Putamen (tissue), 1 donor: ENCODE measurements around the gene TBCE.

Experiments used
- DNase-seq: peaks from one replicate; pipeline ENCODE4 v3.0.0-alpha.2; 2016; ENCODE audit warnings: low spot score

Gene TBCE

GRCh38 chr1:235367000-235367908 lies at the start of gene TBCE:
TBCE (plus strand) TSS chr1:235367427; CDS start chr1:235380050, 12,623 bp downstream.
- peak; percentile 93 for DNase-seq

DNA sequence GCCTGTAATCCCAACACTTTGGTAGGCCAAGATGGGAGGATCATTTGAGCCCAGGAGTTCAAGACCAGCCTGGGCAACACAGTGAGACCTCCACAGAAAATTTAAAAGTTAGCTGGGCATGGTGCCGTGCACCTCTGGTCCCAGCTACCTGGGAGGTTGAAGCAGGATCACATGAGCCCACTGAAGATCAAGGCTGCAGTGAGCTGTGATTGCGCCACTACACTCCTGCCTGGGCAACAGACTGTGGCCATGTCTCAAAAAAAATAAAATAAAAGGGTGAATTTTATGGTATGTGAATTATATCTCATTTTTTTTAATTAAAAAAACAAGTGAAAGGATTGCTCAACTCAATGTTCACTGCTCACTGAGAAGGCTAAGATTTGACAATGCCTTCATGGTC lies 48.0 kb upstream of the TBCE start:
- DNase-seq: no peak

GRCh38 chr1:235320521-235321179 lies 46.6 kb upstream of the TBCE start:
- no peak for DNase-seq

GRCh38 chr1:235324296-235324695 lies 42.9 kb upstream of the TBCE start:
- DNase-seq: no peak

GRCh38 chr1:235325139-235325538 lies 42.1 kb upstream of the TBCE start:
- no peak for DNase-seq

- DNase-seq: no peak
Observed at GRCh38 chr1:235325854-235326253, 41.4 kb upstream of the TBCE start.

GRCh38 chr1:235326719-235327558 lies 40.3 kb upstream of the TBCE start:
- peak; percentile 22 for DNase-seq

DNA sequence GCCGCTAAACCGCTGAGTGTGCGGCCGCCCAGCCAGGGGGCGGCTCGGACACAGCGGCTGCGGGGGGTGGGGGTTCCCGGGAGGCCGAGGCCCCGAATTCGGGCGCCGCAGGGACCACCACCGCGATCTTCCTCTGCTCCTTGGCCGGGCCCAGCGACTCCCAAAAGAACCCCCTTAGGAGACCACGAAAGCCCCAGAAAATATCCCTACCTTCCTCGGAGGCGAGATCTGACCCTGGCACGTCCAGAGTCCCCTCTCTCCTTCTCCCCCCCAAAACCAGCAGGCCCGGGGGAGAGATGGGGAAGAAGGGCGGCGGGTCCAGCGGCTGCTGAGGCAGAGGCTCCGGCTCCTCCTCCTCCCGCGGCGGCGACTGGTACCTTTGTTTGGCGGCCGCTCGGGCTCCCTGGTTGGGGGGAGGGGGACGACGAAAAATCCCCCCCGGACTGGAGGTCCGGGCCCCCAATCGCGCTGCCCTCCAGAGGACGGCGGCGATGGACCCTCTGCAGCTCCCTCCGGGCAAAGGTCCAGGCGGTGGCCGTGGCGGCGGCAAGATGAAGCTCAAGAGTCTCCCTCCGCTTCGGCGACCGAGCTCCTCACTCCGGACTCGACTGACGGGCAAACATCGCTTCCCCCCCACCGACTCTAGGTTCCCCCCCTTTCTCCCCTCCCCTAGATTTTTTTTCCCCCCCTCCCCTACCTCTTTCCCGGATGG lies 39.5 kb upstream of the TBCE start, which contains the start of gene ARID4B:
TSS of gene ARID4B (minus strand) at position 621 of the 712 bp plus-strand sequence. CDS start 1,260 bp downstream, outside the sequence.
- no peak for DNase-seq

- DNase-seq: peak; percentile 100
Observed at GRCh38 chr1:235328271-235329138, 38.7 kb upstream of the TBCE start, which contains the start of gene GGPS1. GGPS1 (plus strand) TSS chr1:235328570; CDS start chr1:235335265, 6,695 bp downstream.

DNA sequence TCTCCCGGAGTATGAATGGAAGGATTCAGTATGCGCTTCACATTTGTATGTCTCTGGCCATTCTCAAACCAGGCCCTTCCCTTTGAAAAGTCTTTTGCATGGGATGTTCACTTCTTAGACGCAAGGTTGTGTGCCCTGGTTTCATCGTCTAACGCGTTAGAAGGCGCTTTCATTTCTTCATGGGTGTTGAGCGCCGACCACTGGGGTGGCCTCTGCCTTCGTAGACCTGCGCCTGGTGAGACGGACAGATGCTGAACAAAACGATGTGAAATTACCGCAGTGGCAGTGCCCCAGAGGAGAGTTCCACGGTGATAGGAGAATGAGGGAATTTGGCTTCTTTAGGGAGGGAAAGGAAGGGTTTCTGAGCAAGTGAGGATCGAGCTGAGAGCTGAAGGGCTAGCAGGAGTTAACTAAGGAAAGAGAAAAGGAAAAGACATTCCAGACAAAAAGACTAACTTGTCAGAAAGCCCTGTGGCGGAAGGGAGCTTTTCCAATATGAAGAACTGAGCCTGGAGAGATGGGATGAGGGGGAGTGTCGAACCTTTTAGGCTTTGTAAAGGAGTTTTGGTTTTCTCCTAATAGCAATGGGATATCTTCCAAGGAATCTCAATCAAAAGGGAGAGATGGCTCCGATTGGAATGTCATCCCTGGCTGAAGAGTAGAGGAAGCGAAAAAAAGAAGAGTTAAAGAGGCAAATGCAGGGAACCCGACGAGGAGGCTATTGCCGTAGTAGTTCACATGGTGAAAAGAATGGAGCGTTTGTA lies 37.9 kb upstream of the TBCE start:
- no peak for DNase-seq

- DNase-seq: no peak
Observed at GRCh38 chr1:235330918-235331285, 36.3 kb upstream of the TBCE start.

- no peak for DNase-seq
Observed at GRCh38 chr1:235331401-235331800, 35.8 kb upstream of the TBCE start.

- DNase-seq: no peak
Observed at GRCh38 chr1:235336903-235337302, 30.3 kb upstream of the TBCE start.

DNA sequence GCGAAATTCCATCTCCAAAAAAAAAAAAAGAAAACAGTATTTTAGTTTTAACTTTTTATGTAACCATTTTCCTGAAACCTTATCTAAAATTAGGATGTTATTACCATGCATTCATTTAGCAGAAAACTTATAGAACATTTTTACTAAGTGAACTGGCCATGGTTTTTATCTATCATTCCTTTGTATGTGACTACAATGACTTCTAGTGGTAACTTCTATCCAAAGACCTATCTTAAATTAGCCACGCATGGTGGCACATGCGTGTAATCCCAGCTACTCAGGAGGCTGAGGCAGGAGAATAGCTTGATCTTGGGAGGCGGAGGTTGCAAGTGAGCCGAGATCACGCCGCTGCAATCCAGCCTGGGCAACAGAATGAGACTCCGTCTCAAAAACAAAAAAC lies 27.5 kb upstream of the TBCE start:
- no peak for DNase-seq

GRCh38 chr1:235341334-235341733 lies 25.9 kb upstream of the TBCE start:
- no peak for DNase-seq

- no peak for DNase-seq
Observed at GRCh38 chr1:235342039-235342438, 25.2 kb upstream of the TBCE start.

- DNase-seq: no peak
Observed at GRCh38 chr1:235342471-235342870, 24.8 kb upstream of the TBCE start.

GRCh38 chr1:235343726-235344125 lies 23.5 kb upstream of the TBCE start:
- DNase-seq: no peak

- DNase-seq: no peak
Observed at GRCh38 chr1:235351441-235351840, 15.8 kb upstream of the TBCE start.

DNA sequence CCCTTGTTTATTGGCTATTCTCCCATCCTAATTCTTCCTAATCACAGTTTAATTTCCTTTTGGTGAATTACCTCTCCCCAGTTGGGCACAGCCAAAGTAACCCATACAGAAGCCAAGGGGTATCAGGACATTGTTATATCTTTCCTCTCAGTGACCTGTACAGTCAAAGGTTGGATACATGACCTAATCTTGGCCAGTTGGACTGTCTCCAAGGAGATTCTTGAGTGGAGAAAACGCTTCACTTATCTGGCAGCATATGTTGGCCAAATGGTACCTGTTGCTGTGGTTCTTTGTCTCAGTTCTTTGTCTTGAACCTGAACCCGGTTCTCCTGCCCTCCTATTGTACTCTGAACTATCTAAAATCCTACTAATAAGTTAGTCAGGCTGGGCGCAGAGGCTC lies 15.3 kb upstream of the TBCE start:
- no peak for DNase-seq
